ENCODE measurements around the gene PRSS1. TPM values are rescaled to one million over a fixed set of nuclear protein-coding genes. Genes with fewer than 3 reads are reported as not detected.
"Not testable (repeated sequence)": the region's sequence is repeated elsewhere in the genome, so short reads cannot be mapped to it uniquely, and the experiment has no call there.

Gene PRSS1
- polyA plus RNA-seq, 3 donors: not detected

- DNase-seq (ENCODE audit: extremely low read depth in 1 of 11, low read depth in 9 of 11, low spot score in 4 of 11): not testable (repeated sequence)
Observed at GRCh38 chr7:142741932-142742331, 7.3 kb upstream of the PRSS1 start.

- no peak for DNase-seq (ENCODE audit: extremely low read depth in 1 of 11, low read depth in 9 of 11, low spot score in 4 of 11)
Observed at GRCh38 chr7:142745091-142745635, 4.1 kb upstream of the PRSS1 start.

- DNase-seq (ENCODE audit: extremely low read depth in 1 of 11, low read depth in 9 of 11, low spot score in 4 of 11): no peak
Observed at GRCh38 chr7:142745745-142746144, 3.5 kb upstream of the PRSS1 start.

- no peak for DNase-seq (ENCODE audit: extremely low read depth in 1 of 11, low read depth in 9 of 11, low spot score in 4 of 11)
Observed at GRCh38 chr7:142746264-142746663, 3.0 kb upstream of the PRSS1 start.

GRCh38 chr7:142748410-142748809 is 862 bp upstream of the PRSS1 start:
- DNase-seq (ENCODE audit: extremely low read depth in 1 of 11, low read depth in 9 of 11, low spot score in 4 of 11): not testable (repeated sequence)

- DNase-seq (ENCODE audit: extremely low read depth in 1 of 11, low read depth in 9 of 11, low spot score in 4 of 11): no peak
Observed at GRCh38 chr7:142750321-142750938, 1.2 kb downstream of the PRSS1 start.

GRCh38 chr7:142751526-142752175 is 2.4 kb downstream of the PRSS1 start:
- DNase-seq (ENCODE audit: extremely low read depth in 1 of 11, low read depth in 9 of 11, low spot score in 4 of 11): not testable (repeated sequence)

- DNase-seq (ENCODE audit: extremely low read depth in 1 of 11, low read depth in 9 of 11, low spot score in 4 of 11): no peak
Observed at GRCh38 chr7:142752376-142753225, 3.3 kb downstream of the PRSS1 start.

- DNase-seq (ENCODE audit: extremely low read depth in 1 of 11, low read depth in 9 of 11, low spot score in 4 of 11): no peak
Observed at GRCh38 chr7:142753366-142753765, 4.1 kb downstream of the PRSS1 start.

- not testable (repeated sequence) for DNase-seq (ENCODE audit: extremely low read depth in 1 of 11, low read depth in 9 of 11, low spot score in 4 of 11)
Observed at GRCh38 chr7:142753925-142754491, 4.7 kb downstream of the PRSS1 start.

- no peak for DNase-seq (ENCODE audit: extremely low read depth in 1 of 11, low read depth in 9 of 11, low spot score in 4 of 11)
Observed at GRCh38 chr7:142754681-142755575, 5.7 kb downstream of the PRSS1 start.

- not testable (repeated sequence) for DNase-seq (ENCODE audit: extremely low read depth in 1 of 11, low read depth in 9 of 11, low spot score in 4 of 11)
Observed at GRCh38 chr7:142758312-142758711, 9.0 kb downstream of the PRSS1 start.

- DNase-seq (ENCODE audit: extremely low read depth in 1 of 11, low read depth in 9 of 11, low spot score in 4 of 11): no peak
Observed at GRCh38 chr7:142759433-142759832, 10.2 kb downstream of the PRSS1 start.

- no peak for DNase-seq (ENCODE audit: extremely low read depth in 1 of 11, low read depth in 9 of 11, low spot score in 4 of 11)
Observed at GRCh38 chr7:142760071-142760642, 10.9 kb downstream of the PRSS1 start.

- DNase-seq (ENCODE audit: extremely low read depth in 1 of 11, low read depth in 9 of 11, low spot score in 4 of 11): not testable (repeated sequence)
Observed at GRCh38 chr7:142761606-142762005, 12.3 kb downstream of the PRSS1 start.

- no peak for DNase-seq (ENCODE audit: extremely low read depth in 1 of 11, low read depth in 9 of 11, low spot score in 4 of 11)
Observed at GRCh38 chr7:142762104-142762503, 12.8 kb downstream of the PRSS1 start.

GRCh38 chr7:142767451-142767850 is 18.2 kb downstream of the PRSS1 start:
- no peak for DNase-seq (ENCODE audit: extremely low read depth in 1 of 11, low read depth in 9 of 11, low spot score in 4 of 11)

GRCh38 chr7:142767861-142768260 is 18.6 kb downstream of the PRSS1 start:
- DNase-seq (ENCODE audit: extremely low read depth in 1 of 11, low read depth in 9 of 11, low spot score in 4 of 11): no peak

All from renal cortex interstitium (tissue), 11 donors.